Activated CD8-positive, alpha-beta memory T cell treated with anti-CD3 and anti-CD28 coated beads for 36 hours (primary cell): Measurements from ENCODE around the gene CEBPG. TPM values are rescaled to one million over a fixed set of nuclear protein-coding genes. Genes with fewer than 3 reads are reported as not detected.

ENCODE experiments used
- CTCF ChIA-PET: fragments of 350-600 bp; sonication (Branson Sonifier 250); formaldehyde crosslinking; loops from one replicate; lab custom pipeline; 2021; ENCODE audit warnings: antibody characterized with exemption; lab: Charles Lee
- POLR2A ChIA-PET: fragments of 350-600 bp; sonication (Branson Sonifier 250); formaldehyde crosslinking; loops from one replicate; lab custom pipeline; 2021; ENCODE audit warnings: antibody characterized with exemption; lab: Charles Lee
- total RNA-seq, 2 experiments: library from RNA; stranded (reverse); gene quantifications; one replicate each; pipeline ENCODE4 v1.2.3, GENCODE V29; 2021

CEBPG gene
- total RNA-seq, 2 experiments from 2014 or later = 28.4 to 28.6 TPM

- ChIA-PET POLR2A (no interaction called here), CTCF (interaction anchor here (1.7 kb wide), 1 partner anchor 45 kb away, joined by 5 read pairs; no protein-coding TSS in a partner anchor)
Measured at GRCh38 chr19:33348301-33349010, 25.1 kb upstream of the CEBPG start.

- POLR2A ChIA-PET = no interaction called here
- CTCF ChIA-PET = no interaction called here
Measured at GRCh38 chr19:33349319-33350289, 23.9 kb upstream of the CEBPG start.

- CTCF ChIA-PET = no interaction called here
- POLR2A ChIA-PET = no interaction called here
Measured at GRCh38 chr19:33350538-33351309, 22.8 kb upstream of the CEBPG start.

GRCh38 chr19:33355535-33355934, 18.0 kb upstream of the CEBPG start:
- ChIA-PET POLR2A (no interaction called here), CTCF (no interaction called here)

GRCh38 chr19:33357556-33357955, 16.0 kb upstream of the CEBPG start:
- ChIA-PET POLR2A (no interaction called here), CTCF (no interaction called here)

GRCh38 chr19:33358408-33358807, 15.1 kb upstream of the CEBPG start:
- POLR2A ChIA-PET = interaction anchor here (0.5 kb wide), 1 partner anchor 117 kb away, joined by 4 read pairs; no protein-coding TSS in a partner anchor
- CTCF ChIA-PET = no interaction called here

GRCh38 chr19:33359581-33359980, 13.9 kb upstream of the CEBPG start:
- CTCF ChIA-PET = no interaction called here
- POLR2A ChIA-PET = no interaction called here

GRCh38 chr19:33362508-33363228, 10.8 kb upstream of the CEBPG start:
- CTCF ChIA-PET = no interaction called here
- POLR2A ChIA-PET = no interaction called here

- ChIA-PET CTCF (no interaction called here), POLR2A (no interaction called here)
Measured at GRCh38 chr19:33363476-33363875, 10.0 kb upstream of the CEBPG start.

GRCh38 chr19:33365691-33366090, 7.8 kb upstream of the CEBPG start:
- ChIA-PET CTCF (no interaction called here), POLR2A (no interaction called here)

GRCh38 chr19:33366127-33366526, 7.4 kb upstream of the CEBPG start:
- POLR2A ChIA-PET = no interaction called here
- CTCF ChIA-PET = no interaction called here

- POLR2A ChIA-PET = no interaction called here
- CTCF ChIA-PET = no interaction called here
Measured at GRCh38 chr19:33366897-33367296, 6.6 kb upstream of the CEBPG start.

- CTCF ChIA-PET = interaction anchor here (0.7 kb wide), 1 partner anchor 835 kb away, joined by 3 read pairs; no protein-coding TSS in a partner anchor
- POLR2A ChIA-PET = no interaction called here
Measured at GRCh38 chr19:33368074-33368864, 5.2 kb upstream of the CEBPG start.

GRCh38 chr19:33370783-33371182, 2.7 kb upstream of the CEBPG start:
- ChIA-PET POLR2A (no interaction called here), CTCF (no interaction called here)

GRCh38 chr19:33374236-33374714, 766 bp downstream of the CEBPG start:
- POLR2A ChIA-PET = interaction anchor here (0.6 to 1.2 kb wide), 3 partner anchors 146 to 198 kb away, joined by 3 to 5 read pairs (median 3); partner anchors contain the start of gene PEPD
- CTCF ChIA-PET = interaction anchor here (0.8 to 1.7 kb wide), 2 partner anchors 72 to 139 kb away, joined by 4 to 5 read pairs; partner anchors contain the start of gene CEBPA

- CTCF ChIA-PET = interaction anchor here (0.8 to 1.7 kb wide), 2 partner anchors 73 to 140 kb away, joined by 4 to 5 read pairs; partner anchors contain the start of gene CEBPA
- POLR2A ChIA-PET = no interaction called here
Measured at GRCh38 chr19:33375156-33375836, 1.8 kb downstream of the CEBPG start.

- ChIA-PET POLR2A (no interaction called here), CTCF (interaction anchor here (2.1 kb wide), 1 partner anchor 31 kb away, joined by 5 read pairs; no protein-coding TSS in a partner anchor)
Measured at GRCh38 chr19:33375837-33376159, 2.3 kb downstream of the CEBPG start.
